ENCODE data around the gene HOGA1. TPM values are rescaled to one million over a fixed set of nuclear protein-coding genes. Genes with fewer than 3 reads are reported as not detected.
A peak's percentile ranks its signal among the peaks of the same experiment; 100 is the strongest.

The HOGA1 gene
- total RNA-seq, 2 donors from 2014 or later, result not detected

GRCh38 chr10:97600616-97601015 lies 16.4 kb downstream of the HOGA1 start:
- ATAC-seq (replicated peaks), result no peak
- Mint-ChIP-seq H3K9me3 (no peaks in the 10 kb centered on the region), H3K4me1 (no peaks in the 10 kb centered on the region), H3K36me3 (ENCODE audit: low read depth) (no peaks in the 10 kb centered on the region), H3K4me3 (no peak overlapping the region), H3K27ac (no peak overlapping the region), H3K27me3 (no peaks in the 10 kb centered on the region)

GRCh38 chr10:97601268-97602215 lies 17.4 kb downstream of the HOGA1 start:
- Mint-ChIP-seq H3K4me3 (no peak overlapping the region), H3K27me3 (no peaks in the 10 kb centered on the region), H3K4me1 (no peaks in the 10 kb centered on the region), H3K27ac (no peak overlapping the region), H3K36me3 (ENCODE audit: low read depth) (no peaks in the 10 kb centered on the region), H3K9me3 (no peaks in the 10 kb centered on the region)
- ATAC-seq (replicated peaks), result no peak

GRCh38 chr10:97607095-97607636 lies 23.0 kb downstream of the HOGA1 start:
- no peak overlapping the region for H3K4me3 Mint-ChIP-seq
- no peaks in the 10 kb centered on the region for H3K36me3 Mint-ChIP-seq (ENCODE audit: low read depth)
- no peaks in the 10 kb centered on the region for H3K27me3 Mint-ChIP-seq
- ATAC-seq (replicated peaks), result no peak
- no peaks in the 10 kb centered on the region for H3K9me3 Mint-ChIP-seq
- H3K4me1 Mint-ChIP-seq, result no peaks in the 10 kb centered on the region
- no peak overlapping the region for H3K27ac Mint-ChIP-seq

- Mint-ChIP-seq H3K36me3 (ENCODE audit: low read depth) (no peaks in the 10 kb centered on the region), H3K4me1 (no peaks in the 10 kb centered on the region), H3K4me3 (no peak overlapping the region), H3K9me3 (no peaks in the 10 kb centered on the region), H3K27ac (no peak overlapping the region), H3K27me3 (no peaks in the 10 kb centered on the region)
- ATAC-seq (replicated peaks), result no peak
These were observed 24.9 kb downstream of the HOGA1 start for GRCh38 chr10:97608991-97609561.

GRCh38 chr10:97611473-97611872 lies 27.3 kb downstream of the HOGA1 start:
- no peaks in the 10 kb centered on the region for H3K9me3 Mint-ChIP-seq
- no peaks in the 10 kb centered on the region for H3K27me3 Mint-ChIP-seq
- no peaks in the 10 kb centered on the region for H3K36me3 Mint-ChIP-seq (ENCODE audit: low read depth)
- H3K4me1 Mint-ChIP-seq, result no peaks in the 10 kb centered on the region
- no peak for ATAC-seq (replicated peaks)
- no peak overlapping the region for H3K4me3 Mint-ChIP-seq
- no peak overlapping the region for H3K27ac Mint-ChIP-seq

GRCh38 chr10:97612386-97612785 lies 28.2 kb downstream of the HOGA1 start:
- no peaks in the 10 kb centered on the region for H3K9me3 Mint-ChIP-seq
- no peaks in the 10 kb centered on the region for H3K4me1 Mint-ChIP-seq
- no peaks in the 10 kb centered on the region for H3K36me3 Mint-ChIP-seq (ENCODE audit: low read depth)
- H3K4me3 Mint-ChIP-seq, result no peak overlapping the region
- no peak overlapping the region for H3K27ac Mint-ChIP-seq
- H3K27me3 Mint-ChIP-seq, result no peaks in the 10 kb centered on the region
- peak; percentile 61 for ATAC-seq (replicated peaks)

GRCh38 chr10:97618285-97618684 lies 34.1 kb downstream of the HOGA1 start:
- no peak overlapping the region for H3K4me3 Mint-ChIP-seq
- H3K4me1 Mint-ChIP-seq, result no peaks in the 10 kb centered on the region
- no peak for ATAC-seq (replicated peaks)
- no peaks in the 10 kb centered on the region for H3K36me3 Mint-ChIP-seq (ENCODE audit: low read depth)
- no peaks in the 10 kb centered on the region for H3K9me3 Mint-ChIP-seq
- no peaks in the 10 kb centered on the region for H3K27me3 Mint-ChIP-seq
- H3K27ac Mint-ChIP-seq, result no peak overlapping the region

GRCh38 chr10:97618733-97619132 lies 34.5 kb downstream of the HOGA1 start:
- H3K4me1 Mint-ChIP-seq, result no peaks in the 10 kb centered on the region
- H3K9me3 Mint-ChIP-seq, result no peaks in the 10 kb centered on the region
- no peak overlapping the region for H3K27ac Mint-ChIP-seq
- no peaks in the 10 kb centered on the region for H3K27me3 Mint-ChIP-seq
- no peak overlapping the region for H3K4me3 Mint-ChIP-seq
- H3K36me3 Mint-ChIP-seq (ENCODE audit: low read depth), result no peaks in the 10 kb centered on the region
- no peak for ATAC-seq (replicated peaks)

GRCh38 chr10:97623277-97623676 lies 39.1 kb downstream of the HOGA1 start:
- no peaks in the 10 kb centered on the region for H3K4me1 Mint-ChIP-seq
- no peaks in the 10 kb centered on the region for H3K27me3 Mint-ChIP-seq
- H3K9me3 Mint-ChIP-seq, result no peaks in the 10 kb centered on the region
- H3K4me3 Mint-ChIP-seq, result no peak overlapping the region
- no peaks in the 10 kb centered on the region for H3K36me3 Mint-ChIP-seq (ENCODE audit: low read depth)
- no peak for ATAC-seq (replicated peaks)
- H3K27ac Mint-ChIP-seq, result no peak overlapping the region

- H3K9me3 Mint-ChIP-seq, result no peaks in the 10 kb centered on the region
- no peak overlapping the region for H3K4me3 Mint-ChIP-seq
- no peaks in the 10 kb centered on the region for H3K4me1 Mint-ChIP-seq
- H3K36me3 Mint-ChIP-seq (ENCODE audit: low read depth), result no peaks in the 10 kb centered on the region
- H3K27ac Mint-ChIP-seq, result no peak overlapping the region
- H3K27me3 Mint-ChIP-seq, result no peaks in the 10 kb centered on the region
- no peak for ATAC-seq (replicated peaks)
These were observed 43.5 kb downstream of the HOGA1 start for GRCh38 chr10:97627731-97628130.

- no peak overlapping the region for H3K27ac Mint-ChIP-seq
- H3K36me3 Mint-ChIP-seq (ENCODE audit: low read depth), result peaks cover 2% of the 10 kb centered on the region
- H3K4me3 Mint-ChIP-seq, result no peak overlapping the region
- ATAC-seq (replicated peaks), result no peak
- H3K9me3 Mint-ChIP-seq, result no peaks in the 10 kb centered on the region
- H3K4me1 Mint-ChIP-seq, result peaks cover 3% of the 10 kb centered on the region
- H3K27me3 Mint-ChIP-seq, result no peaks in the 10 kb centered on the region
These were observed 44.0 kb downstream of the HOGA1 start for GRCh38 chr10:97628228-97628627.

GRCh38 chr10:97629289-97629688 lies 45.1 kb downstream of the HOGA1 start:
- H3K27ac Mint-ChIP-seq, result no peak overlapping the region
- no peak for ATAC-seq (replicated peaks)
- no peaks in the 10 kb centered on the region for H3K9me3 Mint-ChIP-seq
- H3K4me3 Mint-ChIP-seq, result no peak overlapping the region
- peaks cover 9% of the 10 kb centered on the region for H3K4me1 Mint-ChIP-seq
- H3K36me3 Mint-ChIP-seq (ENCODE audit: low read depth), result peaks cover 6% of the 10 kb centered on the region
- no peaks in the 10 kb centered on the region for H3K27me3 Mint-ChIP-seq

- ATAC-seq (replicated peaks), result no peak
- H3K36me3 Mint-ChIP-seq (ENCODE audit: low read depth), result peaks cover 6% of the 10 kb centered on the region
- no peak overlapping the region for H3K27ac Mint-ChIP-seq
- no peak overlapping the region for H3K4me3 Mint-ChIP-seq
- H3K4me1 Mint-ChIP-seq, result peaks cover 9% of the 10 kb centered on the region
- H3K9me3 Mint-ChIP-seq, result no peaks in the 10 kb centered on the region
- no peaks in the 10 kb centered on the region for H3K27me3 Mint-ChIP-seq
These were observed 46.9 kb downstream of the HOGA1 start for GRCh38 chr10:97631098-97631497.

- ATAC-seq (replicated peaks), result peak; percentile 100
- Mint-ChIP-seq H3K4me1 (peaks cover 9% of the 10 kb centered on the region), H3K27me3 (no peaks in the 10 kb centered on the region), H3K4me3 (peak within 1 kb of the TSS; percentile 93), H3K9me3 (no peaks in the 10 kb centered on the region), H3K27ac (peak within 1 kb of the TSS; percentile 90), H3K36me3 (ENCODE audit: low read depth) (peaks cover 6% of the 10 kb centered on the region)
These were observed 49.0 kb downstream of the HOGA1 start, which contains the start of gene MORN4 for GRCh38 chr10:97632949-97633884. TSS of gene MORN4 (minus strand) at chr10:97633500. CDS start at chr10:97619653, 13,847 bp downstream.
